HCT116 (cell line): ENCODE results near the gene RASA2. TPM values are rescaled to one million over a fixed set of nuclear protein-coding genes. Genes with fewer than 3 reads are reported as not detected.

Source experiments
- ATAC-seq: fragments of 200-7000 bp; cut with Tn5 transposase; 2 replicates; pipeline ENCODE4 v1.9.1; 2020; ENCODE audit warnings: mild to moderate bottlenecking, moderate library complexity
- BruUV-seq: library from RNA; stranded (reverse); fragments of 400-500 nt; replicated peaks from 2 replicates; lab custom pipeline; 2021; lab: Mats Ljungman, UMichigan
- CTCF ChIA-PET: fragments of 300-600 bp; sonication (Branson Sonifier 250); formaldehyde crosslinking; loops from one replicate; lab custom pipeline; 2021; ENCODE audit warnings: antibody characterized with exemption; lab: Charles Lee
- POLR2A ChIA-PET: fragments of 300-600, 350-600 bp; sonication (Branson Sonifier 250); formaldehyde crosslinking; loops from one replicate; lab custom pipeline; 2021; ENCODE audit warnings: antibody characterized with exemption; lab: Charles Lee
- RAD21 ChIA-PET, 2 experiments: fragments of 300-600 bp; sonication (Branson Sonifier 250); formaldehyde crosslinking; loops; one replicate each; lab custom pipeline; 2023; ENCODE audit warnings: low total read pairs in 2 of 2; ENCODE audit not compliant: uncharacterized antibody in 2 of 2, unreplicated experiment in 2 of 2, low non-redundant PET in 1 of 2; lab: Charles Lee
- DNase-seq: peaks from one replicate; pipeline ENCODE4 v3.0.0-alpha.2; 2010; ENCODE audit warnings: low read depth, low spot score
- H2AFZ ChIP-seq: fragments of 200-600 bp; shearing (Covaris generic), sonication (generic); 2 replicates; pipeline ENCODE4 v1.6.1; 2017; ENCODE audit warnings: low read depth, mixed run types, mixed read lengths, antibody characterized with exemption, low read length; ENCODE audit not compliant: poor library complexity, severe bottlenecking
- H3K27ac ChIP-seq: 2 replicates; pipeline ENCODE4 v1.5.1; 2012; ENCODE audit warnings: low read depth, low read length
- H3K27me3 ChIP-seq: fragments of 200-600 bp; sonication (generic); 2 replicates; pipeline ENCODE4 v1.6.1; 2016; ENCODE audit warnings: mixed run types, low read length, mixed read lengths; ENCODE audit not compliant: insufficient read depth
- H3K36me3 ChIP-seq, 2 experiments: fragments of 200-500 bp in 1 of 2; fragments of 200-600 bp in 1 of 2; sonication (Bioruptor generic) in 1 of 2; sonication (generic) in 1 of 2; 2 replicates each; pipeline versions ENCODE4 v1.5.1 to v1.6.1; 2014 to 2016; ENCODE audit warnings: low read length in 2 of 2, inconsistent platforms in 1 of 2, mixed read lengths in 1 of 2, mixed run types in 1 of 2; ENCODE audit not compliant: insufficient read depth in 2 of 2, control insufficient read depth in 1 of 2
- H3K4me1 ChIP-seq, 2 experiments: fragments of 200-600 bp in 1 of 2; sonication (generic) in 1 of 2; 2 replicates each; pipeline versions ENCODE4 v1.5.1 to v1.6.1; 2012 to 2017; ENCODE audit warnings: low read length in 2 of 2, inconsistent platforms in 1 of 2, mild to moderate bottlenecking in 1 of 2, mixed read lengths in 1 of 2, mixed run types in 1 of 2, moderate library complexity in 1 of 2; ENCODE audit not compliant: insufficient read depth in 2 of 2, control insufficient read depth in 1 of 2
- H3K4me2 ChIP-seq: fragments of 200-600 bp; sonication (generic); 2 replicates; pipeline ENCODE4 v1.6.1; 2017; ENCODE audit warnings: mixed run types, low read length, mixed read lengths
- H3K4me3 ChIP-seq, 2 experiments: fragments of 200-600 bp in 1 of 2; sonication (generic) in 1 of 2; replicated peaks in 1 of 2; 2 replicates each; pipeline ENCODE4 v1.5.1; 2011 to 2016; ENCODE audit warnings: low read length in 2 of 2, control low read depth in 1 of 2, low read depth in 1 of 2, mild to moderate bottlenecking in 1 of 2, mixed read lengths in 1 of 2, mixed run types in 1 of 2
- H3K79me2 ChIP-seq: fragments of 200-600 bp; sonication (generic); 2 replicates; pipeline ENCODE4 v1.6.1; 2017; ENCODE audit warnings: mild to moderate bottlenecking, mixed run types, low read length, moderate library complexity, mixed read lengths; ENCODE audit not compliant: insufficient read depth
- H3K9ac ChIP-seq: fragments of 200-600 bp; sonication (generic); 2 replicates; pipeline ENCODE4 v1.6.1; 2016; ENCODE audit warnings: low read length, mixed read lengths
- H3K9me2 ChIP-seq: fragments of 200-600 bp; sonication (generic), shearing (Covaris generic); 2 replicates; pipeline ENCODE4 v1.6.1; 2017; ENCODE audit warnings: mixed run types, mild to moderate bottlenecking, moderate library complexity; ENCODE audit not compliant: insufficient read depth
- H3K9me3 ChIP-seq, 2 experiments: fragments of 200-500 bp in 1 of 2; fragments of 200-600 bp in 1 of 2; sonication (Bioruptor generic) in 1 of 2; sonication (generic) in 1 of 2; 2 replicates each; pipeline ENCODE4 v1.6.1; 2014 to 2017; ENCODE audit warnings: low read length in 2 of 2, mixed read lengths in 2 of 2, inconsistent platforms in 1 of 2, low read depth in 1 of 2, mild to moderate bottlenecking in 1 of 2, mixed run types in 1 of 2, moderate library complexity in 1 of 2; ENCODE audit not compliant: control insufficient read depth in 1 of 2, insufficient read depth in 1 of 2
- H4K20me1 ChIP-seq: fragments of 200-600 bp; sonication (generic), shearing (Covaris generic); 2 replicates; pipeline ENCODE4 v1.6.1; 2017; ENCODE audit warnings: mixed run types, mild to moderate bottlenecking, moderate library complexity; ENCODE audit not compliant: insufficient read depth
- CEBPB ChIP-seq: IDR thresholded peaks from 2 replicates; pipeline ENCODE4 v1.6.1; 2012; ENCODE audit warnings: low read depth
- ELF1 ChIP-seq: IDR thresholded peaks from 2 replicates; pipeline ENCODE4 v1.6.1; 2012; ENCODE audit warnings: low read depth, borderline replicate concordance
- FOSL1 ChIP-seq: IDR thresholded peaks from 2 replicates; pipeline ENCODE4 v1.6.1; 2012; ENCODE audit warnings: low read depth
- POLR2A ChIP-seq: IDR thresholded peaks from 2 replicates; pipeline ENCODE4 v1.7.0; 2011; ENCODE audit warnings: borderline replicate concordance; ENCODE audit not compliant: insufficient read depth, insufficient read length; ENCODE audit errors: extremely low read depth
- SRF ChIP-seq: IDR thresholded peaks from 2 replicates; pipeline ENCODE4 v1.6.1; 2012; ENCODE audit warnings: low read depth
- intact Hi-C: fragments of 100-400 bp; cut with micrococcal nuclease; formaldehyde crosslinking; loops from 2 replicates; pipeline ENCODE4 v1.10.0; 2022
- total RNA-seq: library from RNA; stranded (reverse); gene quantifications from one replicate; pipeline ENCODE4 v1.2.1, GENCODE V29; 2021; ENCODE audit not compliant: unreplicated experiment
- TF ChIP-seq, protein P1 (sequence below): IDR thresholded peaks from 2 replicates; pipeline ENCODE4 v1.6.1; 2012; ENCODE audit warnings: low read depth
- TF ChIP-seq, protein P2 (sequence below): IDR thresholded peaks from 2 replicates; pipeline ENCODE4 v1.6.1; 2011; ENCODE audit warnings: mild to moderate bottlenecking, low read length, moderate library complexity; ENCODE audit not compliant: insufficient replicate concordance; ENCODE audit errors: extremely low read depth
- TF ChIP-seq, protein P3 (sequence below), 3 experiments: fragments of 200-600 bp in 1 of 3; sonication (generic) in 1 of 3; IDR thresholded peaks in 2 of 3; conservative IDR thresholded peaks in 1 of 3; 2 replicates each; pipeline ENCODE4 v1.5.1; 2012 to 2017; ENCODE audit warnings: low read depth in 2 of 3, low read length in 2 of 3, antibody characterized with exemption in 1 of 3, borderline replicate concordance in 1 of 3, control low read depth in 1 of 3, mild to moderate bottlenecking in 1 of 3, mixed read lengths in 1 of 3, mixed run types in 1 of 3, moderate library complexity in 1 of 3; ENCODE audit not compliant: insufficient read depth in 1 of 3

Gene RASA2
- total RNA-seq, 1 experiment from 2014 or later: 12.8 TPM

DNA sequence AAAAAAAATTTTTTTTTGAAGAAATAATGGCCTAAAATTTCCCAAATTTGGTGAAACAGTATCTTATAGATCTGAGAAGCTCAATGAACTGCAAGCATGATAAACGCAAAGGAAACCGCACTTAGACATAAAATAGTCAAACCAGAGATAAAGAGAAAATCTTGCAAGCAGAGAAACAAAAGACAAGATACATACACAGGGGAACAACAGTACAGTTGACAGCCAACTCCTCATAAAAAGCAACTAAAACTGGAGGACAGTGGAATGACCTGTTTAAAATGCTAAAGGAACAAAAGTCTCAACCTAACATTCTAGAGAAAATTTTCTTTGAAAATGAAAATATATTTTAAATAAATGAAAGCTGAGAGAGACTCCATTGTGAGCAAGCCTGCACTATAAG, 107.5 kb downstream of the RASA2 start (continued):
- TF ChIP-seq ELF1 (no peak), FOSL1 (no peak), POLR2A (no peak)
- TF ChIP-seq, protein P1, sequence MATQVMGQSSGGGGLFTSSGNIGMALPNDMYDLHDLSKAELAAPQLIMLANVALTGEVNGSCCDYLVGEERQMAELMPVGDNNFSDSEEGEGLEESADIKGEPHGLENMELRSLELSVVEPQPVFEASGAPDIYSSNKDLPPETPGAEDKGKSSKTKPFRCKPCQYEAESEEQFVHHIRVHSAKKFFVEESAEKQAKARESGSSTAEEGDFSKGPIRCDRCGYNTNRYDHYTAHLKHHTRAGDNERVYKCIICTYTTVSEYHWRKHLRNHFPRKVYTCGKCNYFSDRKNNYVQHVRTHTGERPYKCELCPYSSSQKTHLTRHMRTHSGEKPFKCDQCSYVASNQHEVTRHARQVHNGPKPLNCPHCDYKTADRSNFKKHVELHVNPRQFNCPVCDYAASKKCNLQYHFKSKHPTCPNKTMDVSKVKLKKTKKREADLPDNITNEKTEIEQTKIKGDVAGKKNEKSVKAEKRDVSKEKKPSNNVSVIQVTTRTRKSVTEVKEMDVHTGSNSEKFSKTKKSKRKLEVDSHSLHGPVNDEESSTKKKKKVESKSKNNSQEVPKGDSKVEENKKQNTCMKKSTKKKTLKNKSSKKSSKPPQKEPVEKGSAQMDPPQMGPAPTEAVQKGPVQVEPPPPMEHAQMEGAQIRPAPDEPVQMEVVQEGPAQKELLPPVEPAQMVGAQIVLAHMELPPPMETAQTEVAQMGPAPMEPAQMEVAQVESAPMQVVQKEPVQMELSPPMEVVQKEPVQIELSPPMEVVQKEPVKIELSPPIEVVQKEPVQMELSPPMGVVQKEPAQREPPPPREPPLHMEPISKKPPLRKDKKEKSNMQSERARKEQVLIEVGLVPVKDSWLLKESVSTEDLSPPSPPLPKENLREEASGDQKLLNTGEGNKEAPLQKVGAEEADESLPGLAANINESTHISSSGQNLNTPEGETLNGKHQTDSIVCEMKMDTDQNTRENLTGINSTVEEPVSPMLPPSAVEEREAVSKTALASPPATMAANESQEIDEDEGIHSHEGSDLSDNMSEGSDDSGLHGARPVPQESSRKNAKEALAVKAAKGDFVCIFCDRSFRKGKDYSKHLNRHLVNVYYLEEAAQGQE: no peak

DNA sequence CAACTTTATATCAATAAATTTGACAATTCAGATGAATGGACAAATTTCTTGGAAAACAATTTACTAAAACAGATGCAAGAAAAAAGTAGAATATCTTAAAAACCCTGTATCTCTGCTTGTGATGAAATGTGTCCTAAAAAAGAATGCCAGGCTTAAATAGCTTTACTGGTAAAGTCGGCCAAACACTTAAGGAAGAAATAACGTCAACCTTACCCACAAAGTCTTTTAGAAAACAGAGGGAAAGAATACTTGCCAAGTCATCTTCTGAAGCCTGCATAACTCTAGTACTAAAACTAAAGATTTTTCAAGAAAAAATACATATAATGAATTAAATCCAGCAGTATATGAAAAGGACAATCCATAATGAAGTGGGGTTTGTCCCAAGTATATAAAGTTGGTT, 111.1 kb downstream of the RASA2 start:
- Histone ChIP-seq H4K20me1 (no peaks in the 10 kb centered on the region), H2AFZ (no peak overlapping the region), H3K79me2 (no peaks in the 10 kb centered on the region), H3K9ac (no peak overlapping the region), H3K27me3 (no peaks in the 10 kb centered on the region), H3K9me3 (0 out of 4 replicates have a peak, but pooled peaks cover 0 to 6% of the 10 kb centered on the region in 2 experiments), H3K9me2 (no peaks in the 10 kb centered on the region), H3K4me2 (no peak overlapping the region), H3K36me3 (0 out of 4 replicates have a peak, but pooled peaks cover 0 to 3% of the 10 kb centered on the region in 2 experiments), H3K4me3 (no peak overlapping the region), H3K27ac (no peak overlapping the region), H3K4me1 (no peaks in the 10 kb centered on the region)
- no peak for ATAC-seq
- no TSS peak for BruUV-seq
- ChIA-PET RAD21 (no interaction called here), POLR2A (no interaction called here), CTCF (no interaction called here)
- intact Hi-C loops: no loop called here
- no peak for DNase-seq
- TF ChIP-seq SRF: no peak
- TF ChIP-seq, protein P2, sequence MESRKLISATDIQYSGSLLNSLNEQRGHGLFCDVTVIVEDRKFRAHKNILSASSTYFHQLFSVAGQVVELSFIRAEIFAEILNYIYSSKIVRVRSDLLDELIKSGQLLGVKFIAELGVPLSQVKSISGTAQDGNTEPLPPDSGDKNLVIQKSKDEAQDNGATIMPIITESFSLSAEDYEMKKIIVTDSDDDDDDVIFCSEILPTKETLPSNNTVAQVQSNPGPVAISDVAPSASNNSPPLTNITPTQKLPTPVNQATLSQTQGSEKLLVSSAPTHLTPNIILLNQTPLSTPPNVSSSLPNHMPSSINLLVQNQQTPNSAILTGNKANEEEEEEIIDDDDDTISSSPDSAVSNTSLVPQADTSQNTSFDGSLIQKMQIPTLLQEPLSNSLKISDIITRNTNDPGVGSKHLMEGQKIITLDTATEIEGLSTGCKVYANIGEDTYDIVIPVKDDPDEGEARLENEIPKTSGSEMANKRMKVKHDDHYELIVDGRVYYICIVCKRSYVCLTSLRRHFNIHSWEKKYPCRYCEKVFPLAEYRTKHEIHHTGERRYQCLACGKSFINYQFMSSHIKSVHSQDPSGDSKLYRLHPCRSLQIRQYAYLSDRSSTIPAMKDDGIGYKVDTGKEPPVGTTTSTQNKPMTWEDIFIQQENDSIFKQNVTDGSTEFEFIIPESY: no peak
- no peak for TF ChIP-seq CEBPB
- TF ChIP-seq, protein P3, sequence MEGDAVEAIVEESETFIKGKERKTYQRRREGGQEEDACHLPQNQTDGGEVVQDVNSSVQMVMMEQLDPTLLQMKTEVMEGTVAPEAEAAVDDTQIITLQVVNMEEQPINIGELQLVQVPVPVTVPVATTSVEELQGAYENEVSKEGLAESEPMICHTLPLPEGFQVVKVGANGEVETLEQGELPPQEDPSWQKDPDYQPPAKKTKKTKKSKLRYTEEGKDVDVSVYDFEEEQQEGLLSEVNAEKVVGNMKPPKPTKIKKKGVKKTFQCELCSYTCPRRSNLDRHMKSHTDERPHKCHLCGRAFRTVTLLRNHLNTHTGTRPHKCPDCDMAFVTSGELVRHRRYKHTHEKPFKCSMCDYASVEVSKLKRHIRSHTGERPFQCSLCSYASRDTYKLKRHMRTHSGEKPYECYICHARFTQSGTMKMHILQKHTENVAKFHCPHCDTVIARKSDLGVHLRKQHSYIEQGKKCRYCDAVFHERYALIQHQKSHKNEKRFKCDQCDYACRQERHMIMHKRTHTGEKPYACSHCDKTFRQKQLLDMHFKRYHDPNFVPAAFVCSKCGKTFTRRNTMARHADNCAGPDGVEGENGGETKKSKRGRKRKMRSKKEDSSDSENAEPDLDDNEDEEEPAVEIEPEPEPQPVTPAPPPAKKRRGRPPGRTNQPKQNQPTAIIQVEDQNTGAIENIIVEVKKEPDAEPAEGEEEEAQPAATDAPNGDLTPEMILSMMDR (IDR thresholded peaks at IDR 0.05 in 2 of 3, conservative IDR thresholded peaks at IDR 0.05 in 1 of 3; ENCODE audit: borderline replicate concordance in 1 of 3, insufficient read depth in 1 of 3, low read depth in 2 of 3, low read length in 2 of 3): no peak
